SK-N-SH treated with all-trans-retinoic acid at 6 μM for 48 hours (cell line): ENCODE data around the gene GALNT5.

Experiments
- ATAC-seq: fragments of 200-7000 bp; cut with Tn5 transposase; 3 replicates; pipeline ENCODE4 v1.9.1; 2020; ENCODE audit warnings: mild to moderate bottlenecking, moderate library complexity
- CSDC2 ChIP-seq: fragments of 250-450 bp; sonication (Bioruptor Pico); IDR thresholded peaks from 2 replicates; pipeline ENCODE4 v1.5.0; 2020; ENCODE audit warnings: mild to moderate bottlenecking, moderate library complexity
- GLIS3 ChIP-seq: fragments of 250-450 bp; sonication (Bioruptor Pico); IDR thresholded peaks from 2 replicates; pipeline ENCODE4 v1.5.0; 2020; ENCODE audit warnings: mild to moderate bottlenecking, moderate library complexity
- ISL1 ChIP-seq: fragments of 250-450 bp; sonication (Bioruptor Pico); IDR thresholded peaks from 2 replicates; pipeline ENCODE4 v2.1.2; 2022; ENCODE audit warnings: mild to moderate bottlenecking, moderate library complexity
- OSR1 ChIP-seq: fragments of 250-450 bp; sonication (Bioruptor Pico); IDR thresholded peaks from 2 replicates; pipeline ENCODE4 v1.8.0; 2022; ENCODE audit warnings: moderate library complexity, mild to moderate bottlenecking, inconsistent platforms
- PPARA ChIP-seq: fragments of 250-450 bp; sonication (Bioruptor Pico); IDR thresholded peaks from 2 replicates; pipeline ENCODE4 v1.5.0; 2020; ENCODE audit warnings: mild to moderate bottlenecking, borderline replicate concordance
- RARB ChIP-seq: fragments of 250-450 bp; sonication (Bioruptor Pico); IDR thresholded peaks from 2 replicates; pipeline ENCODE4 v1.8.0; 2021; ENCODE audit warnings: mild to moderate bottlenecking, moderate library complexity
- SNAI2 ChIP-seq: fragments of 250-450 bp; sonication (Bioruptor Pico); IDR thresholded peaks from 2 replicates; pipeline ENCODE4 v1.5.0; 2020; ENCODE audit warnings: mild to moderate bottlenecking, moderate library complexity
- TCF4 ChIP-seq: fragments of 250-450 bp; sonication (Bioruptor Pico); IDR thresholded peaks from 2 replicates; pipeline ENCODE4 v1.8.0; 2021; ENCODE audit warnings: mild to moderate bottlenecking, moderate library complexity, borderline replicate concordance
- TOX ChIP-seq: fragments of 250-450 bp; sonication (Bioruptor Pico); IDR thresholded peaks from 2 replicates; pipeline ENCODE4 v1.8.0; 2021; ENCODE audit warnings: mild to moderate bottlenecking, moderate library complexity, borderline replicate concordance
- ZC3H10 ChIP-seq: fragments of 250-450 bp; sonication (Bioruptor Pico); IDR thresholded peaks from 2 replicates; pipeline ENCODE4 v1.5.1; 2021; ENCODE audit warnings: mild to moderate bottlenecking, moderate library complexity
- ZFP3 ChIP-seq: fragments of 250-450 bp; sonication (Bioruptor Pico); IDR thresholded peaks from 2 replicates; pipeline ENCODE4 v1.5.0; 2020; ENCODE audit warnings: mild to moderate bottlenecking, moderate library complexity
- ZFP30 ChIP-seq: fragments of 450-650 bp; formaldehyde crosslinking; IDR thresholded peaks from 2 replicates; pipeline ENCODE4 v1.5.0; 2022; ENCODE audit warnings: mild to moderate bottlenecking, moderate library complexity
- ZNF565 ChIP-seq: fragments of 450-650 bp; formaldehyde crosslinking; conservative IDR thresholded peaks from 2 replicates; pipeline ENCODE4 v1.5.0; 2020; ENCODE audit warnings: low read depth, mild to moderate bottlenecking, moderate library complexity
- ZNF70 ChIP-seq: fragments of 450-650 bp; formaldehyde crosslinking; IDR thresholded peaks from 2 replicates; pipeline ENCODE4 v1.5.0; 2020; ENCODE audit warnings: mild to moderate bottlenecking, moderate library complexity
- ZNF8 ChIP-seq: fragments of 450-650 bp; formaldehyde crosslinking; IDR thresholded peaks from 2 replicates; pipeline ENCODE4 v1.5.0; 2020; ENCODE audit warnings: mild to moderate bottlenecking, moderate library complexity
- TF ChIP-seq, protein P1 (sequence below): fragments of 250-450 bp; sonication (Bioruptor Pico); IDR thresholded peaks from 2 replicates; pipeline ENCODE4 v1.8.0; 2020; ENCODE audit warnings: mild to moderate bottlenecking, moderate library complexity, borderline replicate concordance
- TF ChIP-seq, protein P2 (sequence below): fragments of 250-450 bp; sonication (Bioruptor Pico); IDR thresholded peaks from 2 replicates; pipeline ENCODE4 v1.5.1; 2021; ENCODE audit warnings: mild to moderate bottlenecking, moderate library complexity
- TF ChIP-seq, protein P3 (sequence below): fragments of 250-450 bp; sonication (Bioruptor Pico); IDR thresholded peaks from 2 replicates; pipeline ENCODE4 v1.8.0; 2021; ENCODE audit warnings: low read depth, mild to moderate bottlenecking, moderate library complexity, borderline replicate concordance
- TF ChIP-seq, protein P4 (sequence below): fragments of 250-450 bp; sonication (Bioruptor Pico); IDR thresholded peaks from 2 replicates; pipeline ENCODE4 v1.5.0; 2020; ENCODE audit warnings: mild to moderate bottlenecking, moderate library complexity
- TF ChIP-seq, protein P5 (sequence below): fragments of 250-450 bp; sonication (Bioruptor Pico); IDR thresholded peaks from 2 replicates; pipeline ENCODE4 v1.5.1; 2020; ENCODE audit warnings: low read depth, mild to moderate bottlenecking, moderate library complexity

The GALNT5 gene

DNA sequence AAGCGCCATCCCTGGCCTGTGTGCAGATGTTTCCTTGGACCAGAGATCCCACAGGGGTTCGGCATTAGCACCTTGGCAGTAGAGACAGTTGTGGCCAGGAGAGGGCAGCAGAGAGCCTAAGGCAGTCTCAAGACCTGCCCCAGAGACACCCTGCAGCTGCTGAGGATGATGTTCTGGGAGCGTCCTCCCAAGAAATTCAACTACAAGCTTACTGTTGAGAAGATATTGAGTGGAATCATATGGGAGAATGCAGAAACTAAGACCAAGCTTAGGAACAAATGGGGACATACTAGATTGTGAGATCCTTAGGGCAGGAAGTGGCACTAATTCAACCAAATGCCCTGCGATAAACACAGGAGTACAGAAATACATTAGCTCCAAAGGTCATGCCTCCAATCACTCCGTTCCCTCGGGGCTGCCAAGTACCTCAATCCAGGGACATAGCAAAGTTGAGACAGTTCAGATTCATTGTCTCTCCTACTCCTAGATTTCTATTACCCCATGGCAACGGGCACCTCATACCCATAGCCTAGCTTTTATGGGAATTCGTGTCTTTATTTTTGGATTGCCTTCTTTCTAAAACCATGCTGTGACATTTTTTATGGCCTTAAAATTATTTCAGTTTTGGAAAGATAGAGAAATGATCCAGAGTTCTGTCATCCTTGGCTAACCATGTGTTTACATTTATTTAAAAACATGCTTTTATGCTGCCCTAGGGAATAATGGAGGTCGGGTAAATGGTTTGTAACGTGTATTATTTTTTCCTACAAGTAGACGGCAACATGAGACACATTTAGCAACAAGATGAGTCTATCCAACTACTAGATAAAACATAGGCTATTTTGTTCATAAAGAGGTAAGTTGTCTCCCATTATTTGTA, 70.4 kb downstream of the GALNT5 start:
- peak; percentile 98 for ATAC-seq
- no peak for TF ChIP-seq ZNF8 (CRISPR knock-in tag)
- TF ChIP-seq, protein P1, sequence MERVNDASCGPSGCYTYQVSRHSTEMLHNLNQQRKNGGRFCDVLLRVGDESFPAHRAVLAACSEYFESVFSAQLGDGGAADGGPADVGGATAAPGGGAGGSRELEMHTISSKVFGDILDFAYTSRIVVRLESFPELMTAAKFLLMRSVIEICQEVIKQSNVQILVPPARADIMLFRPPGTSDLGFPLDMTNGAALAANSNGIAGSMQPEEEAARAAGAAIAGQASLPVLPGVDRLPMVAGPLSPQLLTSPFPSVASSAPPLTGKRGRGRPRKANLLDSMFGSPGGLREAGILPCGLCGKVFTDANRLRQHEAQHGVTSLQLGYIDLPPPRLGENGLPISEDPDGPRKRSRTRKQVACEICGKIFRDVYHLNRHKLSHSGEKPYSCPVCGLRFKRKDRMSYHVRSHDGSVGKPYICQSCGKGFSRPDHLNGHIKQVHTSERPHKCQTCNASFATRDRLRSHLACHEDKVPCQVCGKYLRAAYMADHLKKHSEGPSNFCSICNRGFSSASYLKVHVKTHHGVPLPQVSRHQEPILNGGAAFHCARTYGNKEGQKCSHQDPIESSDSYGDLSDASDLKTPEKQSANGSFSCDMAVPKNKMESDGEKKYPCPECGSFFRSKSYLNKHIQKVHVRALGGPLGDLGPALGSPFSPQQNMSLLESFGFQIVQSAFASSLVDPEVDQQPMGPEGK: no peak
- TF ChIP-seq, protein P2, sequence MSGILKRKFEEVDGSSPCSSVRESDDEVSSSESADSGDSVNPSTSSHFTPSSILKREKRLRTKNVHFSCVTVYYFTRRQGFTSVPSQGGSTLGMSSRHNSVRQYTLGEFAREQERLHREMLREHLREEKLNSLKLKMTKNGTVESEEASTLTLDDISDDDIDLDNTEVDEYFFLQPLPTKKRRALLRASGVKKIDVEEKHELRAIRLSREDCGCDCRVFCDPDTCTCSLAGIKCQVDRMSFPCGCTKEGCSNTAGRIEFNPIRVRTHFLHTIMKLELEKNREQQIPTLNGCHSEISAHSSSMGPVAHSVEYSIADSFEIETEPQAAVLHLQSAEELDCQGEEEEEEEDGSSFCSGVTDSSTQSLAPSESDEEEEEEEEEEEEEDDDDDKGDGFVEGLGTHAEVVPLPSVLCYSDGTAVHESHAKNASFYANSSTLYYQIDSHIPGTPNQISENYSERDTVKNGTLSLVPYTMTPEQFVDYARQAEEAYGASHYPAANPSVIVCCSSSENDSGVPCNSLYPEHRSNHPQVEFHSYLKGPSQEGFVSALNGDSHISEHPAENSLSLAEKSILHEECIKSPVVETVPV (CRISPR knock-in tag): no peak
- TF ChIP-seq TCF4 (CRISPR knock-in tag): no peak
- TF ChIP-seq, protein P3, sequence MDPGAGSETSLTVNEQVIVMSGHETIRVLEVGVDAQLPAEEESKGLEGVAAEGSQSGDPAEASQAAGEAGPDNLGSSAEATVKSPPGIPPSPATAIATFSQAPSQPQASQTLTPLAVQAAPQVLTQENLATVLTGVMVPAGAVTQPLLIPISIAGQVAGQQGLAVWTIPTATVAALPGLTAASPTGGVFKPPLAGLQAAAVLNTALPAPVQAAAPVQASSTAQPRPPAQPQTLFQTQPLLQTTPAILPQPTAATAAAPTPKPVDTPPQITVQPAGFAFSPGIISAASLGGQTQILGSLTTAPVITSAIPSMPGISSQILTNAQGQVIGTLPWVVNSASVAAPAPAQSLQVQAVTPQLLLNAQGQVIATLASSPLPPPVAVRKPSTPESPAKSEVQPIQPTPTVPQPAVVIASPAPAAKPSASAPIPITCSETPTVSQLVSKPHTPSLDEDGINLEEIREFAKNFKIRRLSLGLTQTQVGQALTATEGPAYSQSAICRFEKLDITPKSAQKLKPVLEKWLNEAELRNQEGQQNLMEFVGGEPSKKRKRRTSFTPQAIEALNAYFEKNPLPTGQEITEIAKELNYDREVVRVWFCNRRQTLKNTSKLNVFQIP (CRISPR knock-in tag): no peak
- TF ChIP-seq, protein P4, sequence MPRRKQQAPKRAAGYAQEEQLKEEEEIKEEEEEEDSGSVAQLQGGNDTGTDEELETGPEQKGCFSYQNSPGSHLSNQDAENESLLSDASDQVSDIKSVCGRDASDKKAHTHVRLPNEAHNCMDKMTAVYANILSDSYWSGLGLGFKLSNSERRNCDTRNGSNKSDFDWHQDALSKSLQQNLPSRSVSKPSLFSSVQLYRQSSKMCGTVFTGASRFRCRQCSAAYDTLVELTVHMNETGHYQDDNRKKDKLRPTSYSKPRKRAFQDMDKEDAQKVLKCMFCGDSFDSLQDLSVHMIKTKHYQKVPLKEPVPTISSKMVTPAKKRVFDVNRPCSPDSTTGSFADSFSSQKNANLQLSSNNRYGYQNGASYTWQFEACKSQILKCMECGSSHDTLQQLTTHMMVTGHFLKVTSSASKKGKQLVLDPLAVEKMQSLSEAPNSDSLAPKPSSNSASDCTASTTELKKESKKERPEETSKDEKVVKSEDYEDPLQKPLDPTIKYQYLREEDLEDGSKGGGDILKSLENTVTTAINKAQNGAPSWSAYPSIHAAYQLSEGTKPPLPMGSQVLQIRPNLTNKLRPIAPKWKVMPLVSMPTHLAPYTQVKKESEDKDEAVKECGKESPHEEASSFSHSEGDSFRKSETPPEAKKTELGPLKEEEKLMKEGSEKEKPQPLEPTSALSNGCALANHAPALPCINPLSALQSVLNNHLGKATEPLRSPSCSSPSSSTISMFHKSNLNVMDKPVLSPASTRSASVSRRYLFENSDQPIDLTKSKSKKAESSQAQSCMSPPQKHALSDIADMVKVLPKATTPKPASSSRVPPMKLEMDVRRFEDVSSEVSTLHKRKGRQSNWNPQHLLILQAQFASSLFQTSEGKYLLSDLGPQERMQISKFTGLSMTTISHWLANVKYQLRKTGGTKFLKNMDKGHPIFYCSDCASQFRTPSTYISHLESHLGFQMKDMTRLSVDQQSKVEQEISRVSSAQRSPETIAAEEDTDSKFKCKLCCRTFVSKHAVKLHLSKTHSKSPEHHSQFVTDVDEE (CRISPR knock-in tag): no peak
- TF ChIP-seq RARB (CRISPR knock-in tag): no peak
- no peak for TF ChIP-seq ZFP3 (CRISPR knock-in tag)
- TF ChIP-seq, all 23 proteins: peak for 0

DNA sequence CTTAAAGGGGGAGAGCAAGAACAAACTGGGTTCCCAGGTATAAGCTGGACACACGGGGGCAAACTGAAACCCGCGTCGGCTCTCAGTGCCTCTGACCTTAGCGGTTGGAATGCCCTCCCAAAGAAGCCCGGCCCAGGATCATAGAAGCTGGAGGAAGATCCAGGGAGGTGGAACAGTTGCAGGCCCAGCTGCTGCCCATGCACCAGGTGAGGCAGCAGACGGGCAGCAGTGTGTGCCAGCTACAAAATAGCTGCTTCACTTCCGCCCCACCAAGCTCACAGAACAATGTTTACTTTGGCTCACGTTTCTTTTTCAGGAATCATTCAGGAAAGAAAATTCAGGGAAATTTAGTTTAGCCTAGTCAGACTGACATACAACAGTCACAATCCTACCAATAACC, 72.0 kb downstream of the GALNT5 start:
- ATAC-seq: no peak
- no peak for TF ChIP-seq RARB (CRISPR knock-in tag)
- TF ChIP-seq ZFP30 (CRISPR knock-in tag): no peak
- TF ChIP-seq, protein P1: no peak
- no peak for TF ChIP-seq PPARA (CRISPR knock-in tag)
- TF ChIP-seq ZNF565 (CRISPR knock-in tag): no peak
- TF ChIP-seq ZFP3 (CRISPR knock-in tag): no peak
- TF ChIP-seq, protein P5, sequence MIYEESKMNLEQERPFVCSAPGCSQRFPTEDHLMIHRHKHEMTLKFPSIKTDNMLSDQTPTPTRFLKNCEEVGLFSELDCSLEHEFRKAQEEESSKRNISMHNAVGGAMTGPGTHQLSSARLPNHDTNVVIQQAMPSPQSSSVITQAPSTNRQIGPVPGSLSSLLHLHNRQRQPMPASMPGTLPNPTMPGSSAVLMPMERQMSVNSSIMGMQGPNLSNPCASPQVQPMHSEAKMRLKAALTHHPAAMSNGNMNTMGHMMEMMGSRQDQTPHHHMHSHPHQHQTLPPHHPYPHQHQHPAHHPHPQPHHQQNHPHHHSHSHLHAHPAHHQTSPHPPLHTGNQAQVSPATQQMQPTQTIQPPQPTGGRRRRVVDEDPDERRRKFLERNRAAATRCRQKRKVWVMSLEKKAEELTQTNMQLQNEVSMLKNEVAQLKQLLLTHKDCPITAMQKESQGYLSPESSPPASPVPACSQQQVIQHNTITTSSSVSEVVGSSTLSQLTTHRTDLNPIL (CRISPR knock-in tag): no peak
- TF ChIP-seq SNAI2 (CRISPR knock-in tag): no peak
- no peak for TF ChIP-seq ISL1
- TF ChIP-seq ZNF70 (CRISPR knock-in tag): no peak
- no peak for TF ChIP-seq TOX
- no peak for TF ChIP-seq GLIS3 (CRISPR knock-in tag)
- no peak for TF ChIP-seq ZNF8 (CRISPR knock-in tag)
- TF ChIP-seq, protein P2 (CRISPR knock-in tag): no peak
- TF ChIP-seq, protein P4 (CRISPR knock-in tag): no peak
- no peak for TF ChIP-seq CSDC2 (CRISPR knock-in tag)
- TF ChIP-seq ZC3H10 (CRISPR knock-in tag): no peak
- TF ChIP-seq, protein P3 (CRISPR knock-in tag): no peak
- no peak for TF ChIP-seq OSR1 (CRISPR knock-in tag)
